Ovary (tissue), 3 donors: ENCODE data around the gene ARF1.

Source experiments
- CTCF ChIP-seq, 3 donors: fragments of 450-650 bp in 2 of 3; fragments of 200-600 bp in 1 of 3; IDR thresholded peaks; one replicate each; pipeline versions ENCODE4 v1.5.1 to v1.8.0; 2016 to 2022; ENCODE audit warnings: antibody characterized with exemption in 3 of 3, mild to moderate bottlenecking in 1 of 3
- POLR2A ChIP-seq: fragments of 450-650 bp; IDR thresholded peaks from one replicate; pipeline ENCODE4 v1.6.1; 2017; ENCODE audit warnings: antibody characterized with exemption, mild to moderate bottlenecking, moderate library complexity
- donor health status: DM: no; HTN: no; CAD: no.

GRCh38 chr1:228105270-228105995, 22.9 kb downstream of the ARF1 start:
- TF ChIP-seq CTCF (IDR thresholded peaks at IDR 0.05) (no peak), POLR2A (no peak)
